ENCODE data around the gene ABL1.

The ABL1 gene

DNA sequence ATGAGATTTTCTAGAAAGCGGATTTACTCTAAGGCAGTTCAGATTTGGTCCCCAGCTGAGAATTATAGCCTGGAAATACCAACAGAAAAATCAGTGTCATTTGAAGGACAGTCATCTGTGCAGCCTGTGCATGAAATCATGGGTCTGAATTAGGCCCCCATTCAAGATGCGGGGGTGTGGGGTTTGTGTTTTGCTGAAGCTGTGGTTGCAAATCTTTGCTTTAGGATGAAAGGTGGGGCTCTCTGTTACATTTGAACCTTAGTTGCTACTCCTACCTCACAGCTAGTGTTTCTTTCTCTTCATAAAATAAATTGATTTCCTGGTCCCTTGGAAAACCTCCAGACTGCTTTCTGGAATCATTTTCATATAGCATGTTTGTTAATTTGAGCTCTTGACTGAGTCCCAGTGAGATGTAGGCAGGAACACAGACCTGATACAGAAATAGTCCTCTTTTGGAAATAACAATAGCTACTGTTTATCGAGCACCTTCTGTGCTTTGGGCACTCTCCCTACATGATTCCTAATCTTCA lies 4.8 kb upstream of the ABL1 start:
- DNase-seq (ENCODE audit: low read depth) = no peak
- TF ChIP-seq, protein P1, sequence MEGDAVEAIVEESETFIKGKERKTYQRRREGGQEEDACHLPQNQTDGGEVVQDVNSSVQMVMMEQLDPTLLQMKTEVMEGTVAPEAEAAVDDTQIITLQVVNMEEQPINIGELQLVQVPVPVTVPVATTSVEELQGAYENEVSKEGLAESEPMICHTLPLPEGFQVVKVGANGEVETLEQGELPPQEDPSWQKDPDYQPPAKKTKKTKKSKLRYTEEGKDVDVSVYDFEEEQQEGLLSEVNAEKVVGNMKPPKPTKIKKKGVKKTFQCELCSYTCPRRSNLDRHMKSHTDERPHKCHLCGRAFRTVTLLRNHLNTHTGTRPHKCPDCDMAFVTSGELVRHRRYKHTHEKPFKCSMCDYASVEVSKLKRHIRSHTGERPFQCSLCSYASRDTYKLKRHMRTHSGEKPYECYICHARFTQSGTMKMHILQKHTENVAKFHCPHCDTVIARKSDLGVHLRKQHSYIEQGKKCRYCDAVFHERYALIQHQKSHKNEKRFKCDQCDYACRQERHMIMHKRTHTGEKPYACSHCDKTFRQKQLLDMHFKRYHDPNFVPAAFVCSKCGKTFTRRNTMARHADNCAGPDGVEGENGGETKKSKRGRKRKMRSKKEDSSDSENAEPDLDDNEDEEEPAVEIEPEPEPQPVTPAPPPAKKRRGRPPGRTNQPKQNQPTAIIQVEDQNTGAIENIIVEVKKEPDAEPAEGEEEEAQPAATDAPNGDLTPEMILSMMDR (conservative IDR thresholded peaks at IDR 0.05; ENCODE audit: low read depth, low read length) = no peak

DNA sequence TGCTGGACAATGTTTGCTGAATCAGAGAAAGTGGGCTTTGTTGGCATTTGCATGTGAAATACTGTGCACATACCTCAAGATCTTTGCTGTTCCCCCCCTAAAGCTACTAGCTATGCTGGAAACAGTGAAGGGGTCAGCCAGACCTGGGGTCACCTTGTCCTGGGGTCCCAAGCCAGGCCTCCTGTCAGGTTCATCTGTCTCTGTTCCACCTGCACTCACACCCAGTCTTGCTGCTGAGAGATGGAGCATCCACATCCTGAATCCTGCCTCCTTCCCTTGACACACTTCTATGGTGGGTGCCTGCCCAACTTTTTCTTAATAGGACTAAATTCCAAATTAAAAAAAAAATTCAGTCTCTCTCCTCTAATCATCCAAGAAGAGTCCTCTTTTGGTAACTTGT lies 4.0 kb upstream of the ABL1 start:
- no peak overlapping the region for H3K4me3 ChIP-seq (ENCODE audit: low read depth, low read length)
- TF ChIP-seq, protein P1 (conservative IDR thresholded peaks at IDR 0.05; ENCODE audit: low read depth, low read length) = no peak
- no peak for DNase-seq (ENCODE audit: low read depth)

More for the DNA sequence above, 4.8 kb upstream of the ABL1 start:
- no peak overlapping the region for H3K4me3 ChIP-seq (ENCODE audit: low read depth, low read length)

DNA sequence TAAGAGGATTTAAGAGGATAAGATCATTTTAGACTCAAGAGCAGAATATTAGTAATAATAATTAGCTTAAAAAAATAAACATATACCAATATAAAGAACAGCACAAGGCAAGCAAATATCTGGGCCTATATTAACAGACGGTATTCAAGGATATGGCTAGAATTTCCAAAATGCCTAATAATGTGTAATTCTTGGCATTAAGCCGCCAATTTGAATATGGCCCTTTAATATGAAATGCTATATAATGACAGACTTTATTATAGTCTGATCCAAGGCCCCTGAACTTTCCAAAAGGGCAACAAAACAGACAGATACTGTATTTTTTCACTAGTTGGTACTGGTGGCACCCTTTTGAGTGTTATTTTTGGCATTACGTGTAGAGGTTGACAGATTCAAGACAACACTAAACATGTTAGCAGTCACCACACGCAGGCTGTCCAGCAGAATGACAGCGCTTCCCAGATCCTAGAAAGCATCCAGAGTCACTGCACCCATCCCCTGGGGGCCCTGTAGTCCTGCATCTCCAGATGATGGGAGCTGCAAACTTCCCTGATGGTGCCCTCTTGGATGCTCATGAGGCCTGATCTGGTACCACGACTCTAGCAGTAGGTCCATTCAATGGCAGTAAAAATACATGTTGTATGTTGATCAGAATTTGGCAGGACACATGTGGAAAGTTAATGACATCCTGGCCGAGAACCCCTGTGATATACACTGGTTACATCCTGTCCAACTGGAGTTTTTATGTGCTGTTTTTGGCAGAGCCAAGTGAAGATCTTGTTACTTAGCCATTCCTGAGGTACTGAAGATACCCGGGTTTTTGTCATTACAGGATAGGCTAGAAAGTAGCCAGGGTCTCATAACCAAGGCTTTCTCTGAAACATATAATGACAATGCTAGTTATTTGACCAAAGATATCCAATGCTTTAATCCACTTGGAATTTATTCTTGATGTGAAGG lies 1.7 kb upstream of the ABL1 start:
- DNase-seq (ENCODE audit: low read depth) = peak; percentile 52
- no peak overlapping the region for H3K4me3 ChIP-seq (ENCODE audit: low read depth, low read length)
- TF ChIP-seq, protein P1 (conservative IDR thresholded peaks at IDR 0.05; ENCODE audit: low read depth, low read length) = no peak

DNA sequence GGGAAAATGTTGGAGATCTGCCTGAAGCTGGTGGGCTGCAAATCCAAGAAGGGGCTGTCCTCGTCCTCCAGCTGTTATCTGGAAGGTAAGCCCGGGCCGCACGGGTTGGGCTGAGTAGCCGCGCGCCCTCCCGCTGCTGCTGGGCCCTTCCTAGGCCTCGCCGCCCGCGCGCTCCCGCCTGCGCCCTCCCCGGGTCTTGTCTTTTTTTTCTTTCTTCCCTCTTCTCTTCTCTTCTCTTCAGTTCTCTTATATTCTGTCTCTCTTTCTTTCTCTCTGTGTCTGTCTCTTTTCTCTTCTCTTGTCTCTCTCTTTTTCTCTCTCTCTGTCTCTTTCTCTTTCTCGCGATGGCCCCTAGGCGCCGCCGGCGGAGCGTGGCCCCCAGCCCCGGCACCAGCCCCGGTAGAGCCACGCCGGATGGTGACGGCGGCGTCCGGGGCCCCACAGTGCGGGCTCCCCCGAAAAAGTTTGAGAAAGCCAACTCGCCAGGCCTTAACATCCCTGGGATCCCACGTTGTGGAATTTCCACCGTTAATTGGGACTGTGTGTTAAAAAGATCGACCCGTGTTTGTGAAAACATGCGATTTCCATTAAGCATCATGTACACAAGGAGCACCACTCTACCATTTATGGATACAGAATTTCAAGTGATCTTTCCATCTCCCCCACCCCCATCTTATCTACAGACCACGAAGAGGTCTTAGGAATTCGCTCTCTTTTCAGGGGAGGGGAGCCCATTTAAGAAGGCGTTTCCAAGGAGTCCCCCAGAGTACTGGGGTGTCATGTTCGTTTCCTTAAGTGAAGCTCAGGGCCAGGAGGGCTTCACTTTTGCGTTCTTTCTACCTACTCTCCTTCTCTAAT lies 616 bp downstream of the ABL1 start:
- peak overlapping the region; percentile 80 for H3K4me3 ChIP-seq (ENCODE audit: low read depth, low read length)
- DNase-seq (ENCODE audit: low read depth) = peak; percentile 55
- TF ChIP-seq, protein P1 (conservative IDR thresholded peaks at IDR 0.05; ENCODE audit: low read depth, low read length) = no peak

DNA sequence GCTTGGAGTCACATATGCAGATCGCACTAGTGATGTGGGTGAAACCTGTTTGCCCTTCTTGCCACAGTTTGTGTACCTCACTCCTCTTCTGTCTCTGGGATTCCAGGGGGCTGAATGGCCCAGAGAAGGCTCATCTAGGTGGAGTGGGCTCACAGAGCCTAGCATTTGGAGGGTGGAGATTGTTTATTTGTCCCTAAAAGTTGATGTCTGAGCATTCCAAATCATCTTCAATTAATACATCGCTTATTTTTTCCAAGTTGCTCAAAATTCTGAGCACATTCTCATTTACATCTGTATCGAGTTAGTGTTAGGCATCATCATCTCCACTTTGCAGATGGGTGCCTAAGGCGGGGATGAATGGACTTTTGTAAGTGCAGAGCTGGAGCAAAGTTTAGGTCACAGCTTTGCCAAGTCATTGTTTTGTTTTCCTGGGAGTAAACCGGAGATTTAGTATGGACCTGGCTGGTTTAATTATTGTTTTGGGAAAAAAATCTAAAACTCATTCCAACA lies 2.0 kb downstream of the ABL1 start:
- peak; percentile 34 for DNase-seq (ENCODE audit: low read depth)
- TF ChIP-seq, protein P1 (conservative IDR thresholded peaks at IDR 0.05; ENCODE audit: low read depth, low read length) = no peak
- peak overlapping the region; percentile 80 for H3K4me3 ChIP-seq (ENCODE audit: low read depth, low read length)

DNA sequence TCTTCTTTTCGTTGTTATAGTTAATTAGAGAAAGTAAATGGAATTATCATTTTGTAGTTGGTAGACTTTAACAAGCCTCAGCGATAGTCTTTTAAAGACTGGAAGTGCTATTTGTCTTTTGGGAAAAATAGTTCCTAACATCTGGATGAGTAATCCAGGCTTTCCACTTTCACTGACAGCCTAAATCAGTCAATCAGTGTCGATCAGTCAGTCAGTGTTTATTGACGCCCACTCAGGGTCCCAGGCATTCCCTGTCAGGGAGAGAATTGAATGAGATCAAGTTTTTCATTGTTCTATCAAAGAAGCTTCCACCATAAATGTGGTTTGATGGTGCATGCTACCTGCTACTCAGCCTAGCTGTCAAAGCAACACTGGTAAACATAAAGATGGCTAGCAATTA lies 2.6 kb downstream of the ABL1 start:
- no peak for DNase-seq (ENCODE audit: low read depth)
- TF ChIP-seq, protein P1 (conservative IDR thresholded peaks at IDR 0.05; ENCODE audit: low read depth, low read length) = no peak
- peak overlapping the region; percentile 80 for H3K4me3 ChIP-seq (ENCODE audit: low read depth, low read length)
